Effector memory CD8-positive, alpha-beta T cell (primary cell): Measurements from ENCODE around the gene PWP2.
"Not testable (repeated sequence)": the region's sequence is repeated elsewhere in the genome, so short reads cannot be mapped to it uniquely, and the experiment has no call there.

Experiments
- ATAC-seq: fragments of 150-1000 bp; cut with Tn5 transposase; replicated peaks from 2 replicates; pipeline ENCODE4 v1.10.0; 2021; ENCODE audit warnings: mild to moderate bottlenecking, moderate library complexity
- DNase-seq, 3 experiments: peaks; one replicate each; pipeline ENCODE4 v3.0.0; 2021
- H3K27ac Mint-ChIP-seq, 2 donors: one replicate each; pipeline ENCODE4 v1.8.0; 2022; ENCODE audit warnings: mild to moderate bottlenecking in 2 of 2, mixed read lengths in 2 of 2, moderate library complexity in 2 of 2
- H3K27me3 Mint-ChIP-seq, 2 donors: one replicate each; pipeline ENCODE4 v1.8.0; 2022; ENCODE audit warnings: mixed read lengths in 2 of 2
- H3K36me3 Mint-ChIP-seq: one replicate; pipeline ENCODE4 v1.8.0; 2022; ENCODE audit warnings: mild to moderate bottlenecking, moderate library complexity, mixed read lengths; ENCODE audit not compliant: insufficient read depth
- H3K4me1 Mint-ChIP-seq, 2 donors: one replicate each; pipeline ENCODE4 v1.8.0; 2022; ENCODE audit warnings: low read depth in 2 of 2, mixed read lengths in 2 of 2
- H3K4me3 Mint-ChIP-seq, 2 donors: one replicate each; pipeline ENCODE4 v1.8.0; 2022; ENCODE audit warnings: mild to moderate bottlenecking in 2 of 2, mixed read lengths in 2 of 2, moderate library complexity in 2 of 2
- H3K9me3 Mint-ChIP-seq, 2 donors: one replicate each; pipeline ENCODE4 v1.8.0; 2022; ENCODE audit warnings: mixed read lengths in 2 of 2

The PWP2 gene

GRCh38 chr21:44086636-44087425 lies 20.4 kb upstream of the PWP2 start:
- Mint-ChIP-seq H3K9me3 (no peaks in the 10 kb centered on the region), H3K36me3 (peaks cover 89% of the 10 kb centered on the region), H3K27ac (peak overlapping the region; percentile 97 to 98), H3K4me3 (peak overlapping the region; percentile 83 to 87), H3K4me1 (peaks cover 81 to 85% of the 10 kb centered on the region in 2 donors), H3K27me3 (no peaks in the 10 kb centered on the region)
- DNase-seq (no peak), ATAC-seq (no peak)

GRCh38 chr21:44087426-44088400 lies 19.5 kb upstream of the PWP2 start:
- Mint-ChIP-seq H3K36me3 (peaks cover 93% of the 10 kb centered on the region), H3K4me3 (peak overlapping the region; percentile 83 to 87), H3K4me1 (peaks cover 76 to 79% of the 10 kb centered on the region in 2 donors), H3K27ac (peak overlapping the region; percentile 97 to 98), H3K27me3 (no peaks in the 10 kb centered on the region), H3K9me3 (no peaks in the 10 kb centered on the region)
- DNase-seq = no peak
- no peak for ATAC-seq

- no peak for ATAC-seq
- H3K27ac Mint-ChIP-seq = peak overlapping the region; percentile 97 to 98
- H3K36me3 Mint-ChIP-seq = peaks cover 93% of the 10 kb centered on the region
- H3K27me3 Mint-ChIP-seq = no peaks in the 10 kb centered on the region
- H3K4me1 Mint-ChIP-seq = peaks cover 72% of the 10 kb centered on the region in 2 donors
- H3K4me3 Mint-ChIP-seq = peak overlapping the region; percentile 83 to 87
- H3K9me3 Mint-ChIP-seq = no peaks in the 10 kb centered on the region
- DNase-seq = no peak
These were observed 18.8 kb upstream of the PWP2 start for GRCh38 chr21:44088401-44088780.

- Mint-ChIP-seq H3K9me3 (no peaks in the 10 kb centered on the region), H3K4me3 (peak overlapping the region; percentile 83 to 87), H3K36me3 (peaks cover 93% of the 10 kb centered on the region), H3K27ac (peak overlapping the region; percentile 97 to 98), H3K4me1 (peaks cover 64 to 69% of the 10 kb centered on the region in 2 donors), H3K27me3 (no peaks in the 10 kb centered on the region)
- ATAC-seq = peak; percentile 89
- peak; percentile 44 to 50 (median 44) for DNase-seq
These were observed 17.9 kb upstream of the PWP2 start for GRCh38 chr21:44089001-44089911.

GRCh38 chr21:44090325-44090724 lies 16.9 kb upstream of the PWP2 start:
- Mint-ChIP-seq H3K4me3 (peak overlapping the region; percentile 83 to 87), H3K27me3 (no peaks in the 10 kb centered on the region), H3K4me1 (peaks cover 54 to 58% of the 10 kb centered on the region in 2 donors), H3K9me3 (no peaks in the 10 kb centered on the region), H3K27ac (peak overlapping the region; percentile 97 to 98), H3K36me3 (peaks cover 88% of the 10 kb centered on the region)
- ATAC-seq (peak; percentile 37), DNase-seq (no peak)

GRCh38 chr21:44092211-44092610 lies 15.0 kb upstream of the PWP2 start:
- ATAC-seq (no peak), DNase-seq (no peak)
- H3K4me3 Mint-ChIP-seq = no peak overlapping the region
- peaks cover 80% of the 10 kb centered on the region for H3K36me3 Mint-ChIP-seq
- no peaks in the 10 kb centered on the region for H3K27me3 Mint-ChIP-seq
- H3K4me1 Mint-ChIP-seq = peaks cover 35 to 41% of the 10 kb centered on the region in 2 donors
- H3K9me3 Mint-ChIP-seq = no peaks in the 10 kb centered on the region
- H3K27ac Mint-ChIP-seq = peak overlapping the region; percentile 20 to 65

GRCh38 chr21:44093761-44094160 lies 13.4 kb upstream of the PWP2 start:
- H3K4me3 Mint-ChIP-seq = no peak overlapping the region
- peaks cover 64% of the 10 kb centered on the region for H3K36me3 Mint-ChIP-seq
- no peak for DNase-seq
- no peaks in the 10 kb centered on the region for H3K9me3 Mint-ChIP-seq
- peak overlapping the region in 1 of 2 donors; percentile 89 for H3K27ac Mint-ChIP-seq
- no peaks in the 10 kb centered on the region for H3K27me3 Mint-ChIP-seq
- ATAC-seq = no peak
- H3K4me1 Mint-ChIP-seq = peaks cover 21 to 30% of the 10 kb centered on the region in 2 donors

- H3K27me3 Mint-ChIP-seq = no peaks in the 10 kb centered on the region
- DNase-seq (no peak), ATAC-seq (no peak)
- no peaks in the 10 kb centered on the region for H3K9me3 Mint-ChIP-seq
- peak overlapping the region in 1 of 2 donors; percentile 64 for H3K27ac Mint-ChIP-seq
- H3K4me3 Mint-ChIP-seq = no peak overlapping the region
- H3K4me1 Mint-ChIP-seq = peaks cover 10 to 19% of the 10 kb centered on the region in 2 donors
- peaks cover 54% of the 10 kb centered on the region for H3K36me3 Mint-ChIP-seq
These were observed 12.4 kb upstream of the PWP2 start for GRCh38 chr21:44094832-44095231.

GRCh38 chr21:44098507-44098906 lies 8.7 kb upstream of the PWP2 start:
- not testable (repeated sequence) for H3K4me1 Mint-ChIP-seq, ATAC-seq, H3K27me3 Mint-ChIP-seq, DNase-seq, H3K27ac Mint-ChIP-seq, H3K9me3 Mint-ChIP-seq, H3K4me3 Mint-ChIP-seq
- H3K36me3 Mint-ChIP-seq = peaks cover 20% of the 10 kb centered on the region

GRCh38 chr21:44098964-44099363 lies 8.2 kb upstream of the PWP2 start:
- H3K27ac Mint-ChIP-seq, DNase-seq, H3K9me3 Mint-ChIP-seq, H3K4me3 Mint-ChIP-seq, ATAC-seq, H3K27me3 Mint-ChIP-seq, H3K4me1 Mint-ChIP-seq: not testable (repeated sequence)
- peaks cover 15% of the 10 kb centered on the region for H3K36me3 Mint-ChIP-seq

GRCh38 chr21:44107589-44107988 lies 390 bp downstream of the PWP2 start:
- H3K4me1 Mint-ChIP-seq, H3K9me3 Mint-ChIP-seq, DNase-seq, H3K27me3 Mint-ChIP-seq, H3K36me3 Mint-ChIP-seq, H3K27ac Mint-ChIP-seq: not testable (repeated sequence)
- ATAC-seq = peak; percentile 45
- H3K4me3 Mint-ChIP-seq = peak overlapping the region in 1 of 2 donors; percentile 45

- H3K36me3 Mint-ChIP-seq, H3K4me3 Mint-ChIP-seq, ATAC-seq, H3K27ac Mint-ChIP-seq, DNase-seq, H3K4me1 Mint-ChIP-seq, H3K9me3 Mint-ChIP-seq, H3K27me3 Mint-ChIP-seq: not testable (repeated sequence)
These were observed 6.6 kb downstream of the PWP2 start for GRCh38 chr21:44113702-44114371.
